NCI-H345 treated with DMSO at 0.1 percent for 48 hours (cell line): ENCODE measurements around the gene STARD4.
A peak's percentile ranks its signal among the peaks of the same experiment; 100 is the strongest.

Experiments
- DNase-seq: peaks from one replicate; lab custom pipeline; 2025; ENCODE audit not compliant: unreplicated experiment; lab: John Stamatoyannopoulos, UW

The STARD4 gene, protein sequence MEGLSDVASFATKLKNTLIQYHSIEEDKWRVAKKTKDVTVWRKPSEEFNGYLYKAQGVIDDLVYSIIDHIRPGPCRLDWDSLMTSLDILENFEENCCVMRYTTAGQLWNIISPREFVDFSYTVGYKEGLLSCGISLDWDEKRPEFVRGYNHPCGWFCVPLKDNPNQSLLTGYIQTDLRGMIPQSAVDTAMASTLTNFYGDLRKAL

DNA sequence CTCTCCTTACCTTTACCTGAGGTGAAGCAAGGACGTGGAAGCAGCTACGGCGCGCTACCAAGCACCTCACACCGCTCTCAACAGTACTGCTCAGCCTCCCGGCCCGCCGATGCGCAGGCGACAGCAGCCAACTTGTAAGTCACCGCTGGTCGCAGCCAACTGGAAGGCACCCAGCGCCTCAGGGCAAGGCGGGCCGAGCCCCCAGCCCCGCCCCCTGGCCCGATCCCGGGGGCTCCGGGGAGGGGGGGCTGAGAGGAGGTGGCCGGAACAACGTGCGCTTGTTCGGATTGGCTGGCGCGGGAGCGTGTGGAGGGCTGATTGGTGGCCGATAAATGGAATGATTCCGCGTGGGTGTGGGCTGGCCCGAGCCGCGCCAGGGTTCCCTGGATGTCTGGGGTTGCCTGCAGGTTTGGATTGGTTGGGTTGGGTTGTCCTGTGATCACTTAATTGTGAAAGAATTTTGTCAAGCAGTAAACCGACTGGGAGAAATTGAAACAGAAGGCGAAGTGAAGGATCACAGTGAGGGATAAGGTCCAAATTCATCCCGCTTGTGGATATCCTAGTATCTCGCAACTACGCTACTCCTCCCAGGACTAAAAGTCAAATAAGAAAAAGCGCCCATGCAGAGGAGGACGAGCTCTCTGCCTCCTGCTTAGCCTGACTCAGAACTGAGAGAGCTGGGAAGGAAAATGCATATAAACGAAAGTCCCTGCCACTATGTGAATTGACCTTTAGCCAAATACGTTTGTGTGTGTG, at the start of gene STARD4:
Gene STARD4, minus strand, starts transcription at position 161 of the 756 bp plus-strand sequence. CDS start 5,102 bp downstream, outside the sequence.
- peak; percentile 89 for DNase-seq

DNA sequence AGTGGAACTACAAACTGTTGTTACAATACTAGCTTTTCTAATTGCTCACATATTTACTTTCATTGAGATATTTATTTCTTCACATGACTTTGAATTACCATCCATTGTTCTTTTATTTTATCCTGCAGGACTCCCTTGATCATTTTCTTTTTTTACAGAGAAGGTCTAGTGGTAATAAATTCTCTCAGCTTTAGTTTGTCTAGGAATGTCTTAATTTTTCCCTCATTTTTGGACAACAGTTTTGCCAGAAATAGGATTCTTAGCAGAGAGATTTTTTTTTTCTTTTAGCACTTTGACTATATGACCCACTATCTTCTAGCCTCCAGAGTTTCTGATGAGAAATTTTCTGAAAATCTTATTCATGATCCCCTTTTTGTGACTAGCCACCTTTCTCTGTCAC, 47.3 kb upstream of the STARD4 start:
- DNase-seq: no peak

DNA sequence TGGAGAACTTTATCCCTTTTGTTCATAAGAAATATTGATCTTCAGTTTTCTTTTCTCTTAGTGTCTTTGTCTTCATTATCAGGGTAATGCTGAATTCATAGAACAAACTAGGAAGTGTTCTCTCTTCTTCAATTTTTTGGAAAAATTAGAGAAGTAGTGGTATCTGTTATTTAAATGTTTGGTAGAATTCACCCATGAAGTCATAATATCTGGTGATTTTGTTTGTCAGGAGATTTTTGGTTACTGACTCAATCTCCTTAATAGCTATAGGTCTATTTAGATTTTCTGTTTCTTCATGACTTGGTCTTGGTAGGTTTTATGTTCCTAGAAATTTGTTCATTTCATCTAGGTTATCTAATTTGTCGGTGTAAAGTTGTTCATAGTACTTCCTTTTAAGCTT, 45.4 kb upstream of the STARD4 start:
- no peak for DNase-seq

DNA sequence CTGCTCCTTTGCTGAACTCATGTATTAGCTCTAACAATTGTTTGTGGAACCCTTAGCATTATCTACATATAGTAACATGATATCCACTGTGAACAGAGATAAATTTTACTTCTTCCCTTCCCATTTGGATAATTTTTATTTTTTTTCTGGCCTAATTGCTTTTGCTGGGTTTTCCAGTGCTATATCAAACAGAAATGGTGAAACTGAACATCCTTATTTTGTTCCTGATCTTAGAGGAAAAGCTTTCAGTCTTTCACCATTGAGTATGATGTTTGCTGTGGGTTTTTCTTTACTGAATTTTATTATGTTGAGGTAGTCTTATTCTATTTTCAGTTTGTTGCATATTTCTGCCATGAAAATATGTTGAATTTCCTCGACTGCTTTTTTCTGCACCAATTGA, 44.8 kb upstream of the STARD4 start:
- no peak for DNase-seq

- no peak for DNase-seq
These were observed 44.2 kb upstream of the STARD4 start for GRCh38 chr5:111556501-111556900.

DNA sequence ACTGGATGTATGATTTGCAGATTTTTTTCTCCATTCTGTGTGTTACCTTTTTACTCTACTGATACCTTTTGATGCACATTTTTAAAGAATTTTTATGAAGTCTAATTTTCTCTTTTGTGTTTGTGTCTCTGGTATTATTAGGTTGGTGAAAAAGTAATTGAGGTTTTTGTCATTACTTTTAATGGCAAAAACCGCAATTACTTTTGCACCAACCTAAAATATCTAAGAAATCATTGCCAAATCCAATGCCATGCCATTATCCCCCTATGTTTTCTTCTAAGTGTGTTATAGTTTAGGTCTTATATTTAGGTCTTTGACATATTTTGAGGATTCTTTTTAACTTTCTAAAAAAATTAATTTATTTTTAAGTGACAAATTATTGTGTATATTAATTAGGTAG, 43.4 kb upstream of the STARD4 start:
- DNase-seq: no peak

DNA sequence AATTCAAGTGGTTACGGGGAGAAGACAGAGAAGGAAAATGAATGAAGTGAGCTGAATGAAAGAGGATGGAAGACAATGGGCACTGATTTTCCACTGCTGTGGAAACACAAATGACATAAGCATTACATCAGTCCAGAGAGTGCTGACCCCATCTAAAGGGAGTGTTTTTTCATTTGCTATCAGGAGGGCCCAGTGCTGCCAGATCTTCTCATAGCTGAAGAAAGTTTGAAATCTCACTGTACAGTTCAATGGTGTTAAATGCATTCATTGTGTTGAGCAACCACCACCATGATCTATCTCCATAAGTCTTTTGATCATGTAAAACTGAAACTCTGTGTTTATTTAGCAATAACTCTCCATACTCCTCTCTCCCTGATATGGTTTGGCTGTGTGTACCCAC, 41.5 kb upstream of the STARD4 start:
- no peak for DNase-seq

DNA sequence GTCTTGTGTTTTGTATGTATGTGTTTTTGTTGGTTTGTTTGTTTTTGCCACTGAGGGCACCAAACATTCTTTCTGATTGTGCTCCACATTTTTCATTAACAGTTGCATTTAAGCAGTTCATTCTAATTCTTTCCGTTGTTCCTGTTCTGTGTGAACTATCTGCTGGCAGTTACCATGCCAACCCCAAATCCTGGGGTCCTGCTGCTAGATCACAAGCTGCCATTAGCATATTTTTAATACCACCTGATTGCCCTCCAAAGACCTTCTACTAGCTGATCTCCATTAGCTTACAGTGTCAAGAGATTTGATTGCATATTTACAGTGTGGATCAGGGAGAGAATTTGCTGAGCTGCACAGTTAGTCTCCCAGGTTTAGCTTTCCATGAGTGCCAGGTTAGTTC, 40.6 kb upstream of the STARD4 start:
- DNase-seq: no peak

- no peak for DNase-seq
These were observed 40.2 kb upstream of the STARD4 start for GRCh38 chr5:111552492-111552891.

DNA sequence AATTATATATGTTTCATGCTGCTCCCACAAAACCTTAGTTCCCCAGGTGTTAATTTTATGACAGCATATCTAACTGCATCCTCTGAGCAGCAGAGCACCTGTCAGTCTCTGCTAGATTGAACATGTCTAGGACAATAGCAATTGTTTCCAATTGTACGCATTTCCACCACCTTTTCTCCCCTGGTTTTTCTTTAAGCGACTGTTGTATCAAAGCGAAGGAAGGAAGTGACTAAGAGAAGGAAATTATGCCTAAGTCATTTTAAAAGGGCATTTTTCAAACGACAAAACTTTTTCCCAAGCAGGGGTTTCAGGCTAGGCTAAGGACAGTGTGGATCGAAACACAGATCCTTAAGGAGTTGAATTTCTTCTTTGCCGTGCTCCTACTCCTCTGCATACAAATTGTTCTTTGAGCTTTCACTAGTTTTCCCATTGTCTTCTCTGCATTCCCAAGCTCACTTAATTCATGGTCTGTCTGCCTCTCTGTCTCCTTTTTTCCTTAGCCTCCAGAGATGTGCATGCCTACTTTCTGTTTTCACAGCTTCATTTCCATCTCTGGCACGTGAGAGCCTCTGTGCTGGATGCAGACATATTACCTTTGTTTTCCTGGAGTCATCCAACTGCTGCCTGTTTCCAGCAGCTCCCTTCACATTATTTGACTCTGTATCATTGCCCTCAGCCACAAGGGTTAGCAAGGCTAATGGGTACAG, 39.4 kb upstream of the STARD4 start:
- no peak for DNase-seq

- DNase-seq: no peak
These were observed 38.8 kb upstream of the STARD4 start for GRCh38 chr5:111551161-111551560.

GRCh38 chr5:111550282-111551020, 38.1 kb upstream of the STARD4 start:
- DNase-seq: peak; percentile 35

DNA sequence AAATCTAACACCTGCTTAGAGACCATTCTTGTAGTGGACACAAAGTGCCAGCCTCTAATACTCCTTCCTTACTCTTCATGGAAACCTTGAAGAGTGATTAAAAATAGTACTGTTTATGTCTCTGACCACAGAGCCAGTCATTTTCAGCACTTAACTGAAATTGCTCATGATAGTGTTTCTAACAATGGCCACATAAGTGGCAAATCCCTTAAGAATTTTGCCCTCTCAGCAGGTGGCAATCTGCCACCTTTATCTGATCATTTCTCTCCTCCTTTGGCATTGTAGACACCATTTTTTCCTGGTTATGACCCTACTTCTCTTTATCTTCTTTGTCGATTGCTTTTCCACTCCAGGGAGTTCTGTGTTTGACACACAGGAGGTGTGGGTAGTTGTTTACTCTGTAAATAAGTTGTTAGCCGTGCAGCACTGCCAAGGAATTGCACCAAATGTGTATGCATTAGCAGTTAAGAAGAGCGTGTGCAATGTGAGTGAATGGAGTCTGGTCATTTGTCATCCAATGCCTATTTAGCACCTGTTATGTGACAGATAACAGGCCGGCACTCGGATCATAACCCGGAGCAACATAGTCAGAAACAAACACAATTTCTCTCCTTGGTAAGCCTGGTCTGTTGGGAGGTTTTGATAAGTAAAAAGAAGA, 36.8 kb upstream of the STARD4 start:
- peak; percentile 5 for DNase-seq

DNA sequence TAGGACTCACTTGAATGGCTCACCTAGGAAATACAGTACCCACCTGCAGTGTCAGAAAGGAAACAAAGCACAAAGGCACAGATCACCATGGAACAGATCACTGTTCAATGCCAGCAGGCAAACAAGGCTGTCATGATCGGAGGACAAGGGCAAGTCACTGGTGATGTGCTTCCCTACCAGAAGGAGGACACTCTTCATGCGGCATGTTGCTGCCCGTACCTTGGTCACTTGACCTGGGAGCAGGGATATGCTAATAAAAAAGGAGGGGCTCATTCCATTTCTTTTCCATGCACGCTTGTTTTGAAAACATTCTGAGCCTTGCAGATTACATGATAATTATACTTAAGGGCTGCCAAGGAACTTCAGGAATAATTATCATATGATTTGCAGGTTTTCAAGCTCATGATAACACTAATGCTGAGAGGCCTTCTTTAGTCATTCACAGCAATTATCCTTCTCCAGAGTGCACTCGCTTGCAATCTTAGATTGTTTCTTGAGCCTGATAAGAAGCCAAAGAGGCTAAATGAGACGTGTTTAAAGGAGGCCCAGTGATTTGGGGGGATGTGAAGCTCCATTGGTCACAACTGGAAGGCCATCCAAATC, 36.1 kb upstream of the STARD4 start:
- DNase-seq: no peak

- DNase-seq: no peak
These were observed 32.7 kb upstream of the STARD4 start for GRCh38 chr5:111545031-111545430.

DNA sequence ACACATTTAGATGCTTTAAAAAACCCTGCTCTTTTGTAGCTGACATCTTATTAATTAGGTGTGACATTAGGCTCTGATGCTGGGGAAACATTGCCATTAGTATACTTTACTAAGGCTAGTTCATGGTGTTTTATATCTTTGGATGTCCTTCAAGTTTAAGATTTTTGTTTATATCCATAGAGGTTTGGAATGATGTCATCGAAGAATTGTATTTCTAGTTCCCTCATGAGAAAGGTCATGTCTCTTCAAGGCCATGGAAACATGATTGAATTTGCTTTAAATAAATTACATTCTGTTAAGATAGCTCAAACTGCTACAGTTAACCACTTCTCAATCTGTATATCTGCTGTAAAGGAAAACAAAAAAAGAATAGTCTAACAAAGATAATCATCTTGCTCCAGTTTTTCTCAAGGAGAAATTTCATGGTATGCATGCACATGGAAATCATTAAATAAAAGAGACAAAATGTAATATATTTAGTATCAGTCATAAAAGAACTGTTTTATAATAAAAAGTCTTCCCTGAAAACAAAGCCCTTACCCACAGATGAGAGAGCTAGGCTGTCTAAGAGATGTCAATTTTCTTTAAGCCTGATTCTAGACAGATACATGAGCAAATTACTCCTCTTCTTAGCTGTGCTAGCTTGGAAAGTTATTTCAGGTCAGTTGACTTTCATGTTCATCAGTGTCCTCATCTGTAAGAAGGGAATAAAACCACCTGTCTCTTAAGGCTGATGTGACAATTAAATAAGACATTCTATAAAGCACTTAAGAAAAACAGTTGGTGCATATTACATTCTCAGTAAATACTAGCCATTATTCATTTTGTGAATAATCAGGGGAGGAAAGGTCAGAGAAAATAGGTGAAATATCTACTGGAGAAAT, 25.0 kb upstream of the STARD4 start:
- DNase-seq: no peak

GRCh38 chr5:111535879-111536549, 23.7 kb upstream of the STARD4 start:
- DNase-seq: no peak

DNA sequence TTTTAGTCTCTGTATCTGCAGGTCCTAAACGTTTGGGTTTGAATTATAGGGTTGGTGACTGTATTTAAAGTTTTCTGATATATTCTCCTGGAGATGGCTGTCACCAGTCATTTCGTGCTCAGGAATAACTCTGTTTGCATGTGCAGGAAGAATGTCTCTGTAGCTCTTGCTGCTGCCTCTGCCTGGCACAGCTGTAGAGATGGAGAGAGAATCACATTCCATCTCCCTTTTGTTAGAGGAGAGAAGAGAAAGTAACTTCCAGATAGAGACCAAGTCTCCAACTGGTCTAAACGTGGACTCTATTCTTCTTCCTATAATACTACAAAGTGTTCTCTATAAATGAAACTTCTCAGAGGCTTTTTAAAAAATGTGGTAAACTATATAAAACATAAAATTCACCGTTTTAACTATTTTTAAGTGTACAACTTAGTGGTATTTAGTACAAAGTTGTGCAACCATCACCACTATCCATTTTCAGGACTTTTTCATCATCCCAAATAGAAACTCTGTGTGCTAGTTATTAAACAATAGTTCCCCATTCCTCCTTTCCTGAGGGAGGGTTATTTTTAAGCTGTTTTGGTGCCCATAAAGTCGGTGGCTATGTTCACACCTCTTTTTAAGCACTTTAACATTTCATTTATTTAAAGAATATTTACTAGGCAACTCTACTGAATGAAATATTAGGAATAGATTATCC, 20.7 kb upstream of the STARD4 start:
- no peak for DNase-seq
